Measurements from ENCODE around the gene BIN1.

GRCh38 chr2:127137225-127137624 is 30.3 kb upstream of the BIN1 start:
- TF ChIP-seq CTCF (IDR thresholded peaks at IDR 0.05): no peak
- TF ChIP-seq POLR2A (IDR thresholded peaks at IDR 0.05): no peak
